ENCODE measurements around the gene POLR3A. TPM values are rescaled to one million over a fixed set of nuclear protein-coding genes. Genes with fewer than 3 reads are reported as not detected.

Gene POLR3A
- total RNA-seq, result 17.6 and 22.4 TPM in 2 replicates

GRCh38 chr10:78029269-78030226, at the start of gene POLR3A:
Gene POLR3A, minus strand, starts transcription at chr10:78029515. Its CDS starts 108 bp downstream, at chr10:78029407.

DNA sequence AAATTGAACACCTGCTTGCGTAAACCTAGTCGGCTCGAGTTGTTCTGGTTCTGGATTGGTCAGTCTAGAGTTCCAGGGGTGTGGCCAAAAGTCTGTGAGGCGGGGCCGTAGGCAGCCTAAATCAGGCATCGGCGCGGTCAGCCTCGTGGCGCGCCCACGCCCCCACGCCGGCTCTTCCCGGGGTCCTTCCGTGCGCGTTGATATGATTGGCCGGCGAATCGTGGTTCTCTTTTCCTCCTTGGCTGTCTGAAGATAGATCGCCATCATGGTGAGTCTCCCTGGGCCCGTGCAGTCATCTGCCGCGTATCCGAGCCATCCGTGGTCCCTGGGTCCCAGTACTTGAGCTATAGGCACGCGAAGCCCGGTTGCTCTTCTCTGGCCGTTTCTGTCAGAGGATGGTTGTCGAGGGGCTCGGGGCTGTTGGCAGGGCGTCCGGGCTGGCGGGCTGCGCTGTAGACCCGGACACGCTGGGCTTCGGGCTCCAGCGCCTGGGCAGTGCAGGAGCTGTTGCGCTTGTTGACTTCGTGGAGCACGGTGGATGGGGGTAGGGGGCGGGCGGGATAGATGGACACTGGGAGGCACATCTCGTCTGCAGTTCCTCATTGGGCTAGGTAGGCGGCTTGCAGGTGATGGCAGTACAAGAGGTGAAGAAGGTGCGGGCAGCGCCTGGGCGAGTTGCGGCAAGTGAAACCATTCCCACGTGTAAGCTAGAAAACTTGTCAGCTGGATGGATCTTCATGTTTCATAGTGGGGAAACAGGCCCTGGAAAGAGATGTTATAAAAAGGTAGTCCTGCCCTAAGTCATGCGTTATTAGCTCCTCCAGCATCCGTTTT, 4.5 kb upstream of the POLR3A start, which contains the start of gene RPS24:
Gene RPS24 (plus strand): TSS at position 227 of the 834 bp plus-strand sequence. CDS start 39 bp downstream, at position 266.

GRCh38 chr10:77926566-77927401, 102.5 kb downstream of the POLR3A start, which contains the start of gene DLG5:
Gene DLG5, minus strand, starts transcription at chr10:77926755. Its CDS starts 235 bp downstream, at chr10:77926520.

Other genes starting within 250 kb of the POLR3A start
- 13.0 and 15.5 TPM in 2 replicates for gene DLG5, start 102.8 kb downstream of the POLR3A start, total RNA-seq
- gene RPS24, start 4.3 kb upstream of the POLR3A start, total RNA-seq, result 2,627 and 2,717 TPM in 2 replicates

All from endothelial cell of coronary artery (primary cell).